ENCODE measurements around the gene LMX1A. TPM values are rescaled to one million over a fixed set of nuclear protein-coding genes. Genes with fewer than 3 reads are reported as not detected.

The LMX1A gene
- total and polyA plus RNA-seq, 7 donors, result 0.04 to 1.2 (median 0.46) TPM; not detected in 2

DNA sequence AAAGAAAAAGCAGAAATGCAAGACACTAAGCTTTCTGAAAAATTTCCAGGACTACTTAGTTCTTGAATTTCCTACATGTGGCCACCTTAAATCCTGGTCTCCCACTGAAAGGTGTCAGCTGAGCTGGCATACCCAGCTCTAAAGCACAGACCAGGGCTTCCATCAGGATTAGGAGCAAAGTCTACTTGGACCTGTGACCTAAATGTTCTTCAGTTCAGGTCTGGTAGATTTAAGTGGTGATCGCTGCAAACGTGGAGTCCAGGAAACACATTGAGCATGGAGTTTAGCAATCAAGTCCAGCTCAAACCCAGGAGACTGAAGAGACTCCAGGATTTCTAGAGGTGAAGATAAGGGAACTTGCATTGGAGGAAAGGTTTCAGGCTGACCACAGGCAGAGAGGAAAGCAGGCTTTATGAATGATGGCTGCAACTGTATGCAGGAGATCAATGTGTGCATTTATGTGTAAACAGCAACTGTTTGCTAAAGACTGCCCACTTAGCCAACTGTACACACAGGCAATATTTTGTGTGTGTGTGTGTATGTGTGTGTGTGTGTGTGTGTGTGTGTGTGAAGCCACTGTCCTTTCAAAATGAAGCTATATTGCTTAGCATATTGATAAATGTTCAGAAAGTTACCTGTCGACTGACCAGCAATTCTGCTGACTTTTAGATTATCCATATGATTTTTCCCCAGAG lies 75.2 kb downstream of the LMX1A start:
- no peak for TF ChIP-seq POLR2AphosphoS5 (IDR thresholded peaks at IDR 0.05)
- TF ChIP-seq EP300 (IDR thresholded peaks at IDR 0.05), result no peak
- TF ChIP-seq POLR2A (IDR thresholded peaks at IDR 0.05), result no peak
- TF ChIP-seq, protein P1, sequence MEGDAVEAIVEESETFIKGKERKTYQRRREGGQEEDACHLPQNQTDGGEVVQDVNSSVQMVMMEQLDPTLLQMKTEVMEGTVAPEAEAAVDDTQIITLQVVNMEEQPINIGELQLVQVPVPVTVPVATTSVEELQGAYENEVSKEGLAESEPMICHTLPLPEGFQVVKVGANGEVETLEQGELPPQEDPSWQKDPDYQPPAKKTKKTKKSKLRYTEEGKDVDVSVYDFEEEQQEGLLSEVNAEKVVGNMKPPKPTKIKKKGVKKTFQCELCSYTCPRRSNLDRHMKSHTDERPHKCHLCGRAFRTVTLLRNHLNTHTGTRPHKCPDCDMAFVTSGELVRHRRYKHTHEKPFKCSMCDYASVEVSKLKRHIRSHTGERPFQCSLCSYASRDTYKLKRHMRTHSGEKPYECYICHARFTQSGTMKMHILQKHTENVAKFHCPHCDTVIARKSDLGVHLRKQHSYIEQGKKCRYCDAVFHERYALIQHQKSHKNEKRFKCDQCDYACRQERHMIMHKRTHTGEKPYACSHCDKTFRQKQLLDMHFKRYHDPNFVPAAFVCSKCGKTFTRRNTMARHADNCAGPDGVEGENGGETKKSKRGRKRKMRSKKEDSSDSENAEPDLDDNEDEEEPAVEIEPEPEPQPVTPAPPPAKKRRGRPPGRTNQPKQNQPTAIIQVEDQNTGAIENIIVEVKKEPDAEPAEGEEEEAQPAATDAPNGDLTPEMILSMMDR (IDR thresholded peaks at IDR 0.05), result no peak
- Histone ChIP-seq H3K4me1 (peaks cover 0 to 10% (median 0%) of the 10 kb centered on the region in 4 donors), H3K4me3 (no peak overlapping the region), H3K27ac (no peak overlapping the region), H3K27me3 (peaks cover 0 to 21% (median 0%) of the 10 kb centered on the region in 3 donors), H3K36me3 (no peaks in the 10 kb centered on the region), H3K9me3 (no peaks in the 10 kb centered on the region)
- no peak for DNase-seq
- intact Hi-C loops (cut with DNase I), result no loop called here
- WGBS, 2 donors, result 55 to 64% methylated on average over 3 of the region's 3 CpGs

DNA sequence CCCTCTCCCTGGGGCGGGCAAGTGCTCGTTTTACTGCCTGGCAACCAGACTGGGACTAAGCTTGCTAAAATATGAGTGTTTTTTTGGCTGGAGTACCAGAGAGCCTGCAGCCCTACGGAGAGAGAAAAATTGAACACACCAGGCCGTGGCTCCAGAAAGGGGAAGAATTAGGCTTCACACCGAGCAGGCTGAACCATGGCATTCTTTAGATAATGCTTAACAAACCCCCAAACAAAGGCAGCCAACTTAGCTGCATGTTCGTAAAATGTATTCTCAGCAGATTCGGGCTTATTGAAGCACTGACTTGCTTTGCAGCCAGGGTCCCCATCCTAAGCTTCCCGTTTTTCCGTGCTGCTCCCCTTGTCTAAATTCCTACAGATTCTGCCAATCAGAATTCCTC lies 76.6 kb downstream of the LMX1A start:
- no peaks in the 10 kb centered on the region for H3K36me3 ChIP-seq
- H3K27ac ChIP-seq, result no peak overlapping the region
- H3K9me3 ChIP-seq, result no peaks in the 10 kb centered on the region
- no peak overlapping the region for H3K4me3 ChIP-seq
- H3K27me3 ChIP-seq, result peaks cover 0 to 21% (median 0%) of the 10 kb centered on the region in 3 donors
- no peak for TF ChIP-seq EP300 (IDR thresholded peaks at IDR 0.05)
- TF ChIP-seq POLR2AphosphoS5 (IDR thresholded peaks at IDR 0.05), result no peak
- no peak for TF ChIP-seq POLR2A (IDR thresholded peaks at IDR 0.05)
- TF ChIP-seq, protein P1 (IDR thresholded peaks at IDR 0.05), result no peak
- WGBS, 2 donors, result 55 to 81% methylated on average over 9 of the region's 9 CpGs
- no peak for DNase-seq
- intact Hi-C loops (cut with DNase I), result no loop called here
- peaks cover 0 to 10% (median 0%) of the 10 kb centered on the region in 4 donors for H3K4me1 ChIP-seq

DNA sequence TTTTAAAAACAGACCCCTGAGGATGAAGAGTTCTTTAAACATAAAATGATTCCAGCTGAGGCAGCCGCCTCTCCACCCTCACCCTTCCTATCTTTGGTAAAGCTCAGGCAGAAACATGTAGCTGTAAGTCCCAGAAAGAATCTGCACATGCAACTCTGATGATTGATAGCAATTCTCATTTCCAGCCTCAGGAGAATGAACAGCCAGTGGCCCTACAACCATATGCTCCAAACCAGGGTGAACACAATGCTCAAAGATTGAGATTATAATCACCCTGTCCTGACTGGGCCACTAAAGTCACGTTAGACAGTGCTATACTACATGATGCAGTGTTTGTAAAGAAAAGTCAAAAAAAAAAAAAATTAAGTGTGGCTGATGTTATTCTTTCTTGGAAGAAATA lies 80.2 kb downstream of the LMX1A start:
- TF ChIP-seq POLR2AphosphoS5 (IDR thresholded peaks at IDR 0.05), result no peak
- TF ChIP-seq EP300 (IDR thresholded peaks at IDR 0.05), result no peak
- TF ChIP-seq, protein P1 (IDR thresholded peaks at IDR 0.05), result no peak
- TF ChIP-seq POLR2A (IDR thresholded peaks at IDR 0.05), result no peak
- Histone ChIP-seq H3K27ac (no peak overlapping the region), H3K36me3 (no peaks in the 10 kb centered on the region), H3K9me3 (no peaks in the 10 kb centered on the region), H3K27me3 (peaks cover 0 to 4% (median 0%) of the 10 kb centered on the region in 3 donors), H3K4me3 (no peak overlapping the region), H3K4me1 (no peaks in the 10 kb centered on the region)
- 68 to 69% methylated on average over 2 of the region's 2 CpGs for WGBS, 2 donors
- no peak for DNase-seq
- intact Hi-C loops (cut with DNase I), result no loop called here

DNA sequence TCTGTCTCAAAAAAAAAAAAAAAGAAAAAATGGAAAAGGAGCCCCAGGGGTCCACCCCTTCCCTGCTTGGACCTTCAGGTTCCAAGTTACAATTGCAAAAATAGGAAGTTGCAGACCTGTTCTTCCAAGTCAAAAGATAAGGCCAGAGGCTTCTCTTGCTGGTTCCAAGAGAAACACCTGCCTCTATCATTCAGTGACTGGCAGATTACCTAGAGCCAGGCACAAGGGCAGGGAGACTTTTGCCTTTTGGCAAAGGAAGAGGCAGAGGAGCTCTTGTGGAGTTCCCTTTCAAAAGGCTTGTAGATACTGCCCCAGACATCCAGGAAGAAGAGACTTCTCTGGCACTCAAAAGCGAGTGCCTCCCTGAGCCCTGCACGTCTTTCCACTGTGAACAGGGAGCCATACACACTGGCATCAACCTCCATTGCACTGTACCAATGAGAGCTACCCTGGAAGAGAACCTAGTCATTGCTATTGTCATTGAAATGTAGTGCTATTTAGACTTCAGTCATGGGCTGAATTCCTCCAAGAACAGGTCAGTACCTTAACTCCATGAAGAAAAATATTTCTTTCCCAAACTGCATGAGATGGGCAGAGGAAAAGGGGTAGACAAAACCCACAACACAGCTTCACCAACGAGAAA lies 91.2 kb downstream of the LMX1A start:
- no peak for DNase-seq
- Histone ChIP-seq H3K27me3 (no peaks in the 10 kb centered on the region), H3K4me3 (no peak overlapping the region), H3K27ac (no peak overlapping the region), H3K9me3 (no peaks in the 10 kb centered on the region), H3K36me3 (no peaks in the 10 kb centered on the region), H3K4me1 (no peaks in the 10 kb centered on the region)
- intact Hi-C loops (cut with DNase I), result no loop called here
- TF ChIP-seq POLR2AphosphoS5 (IDR thresholded peaks at IDR 0.05), result no peak
- no peak for TF ChIP-seq POLR2A (IDR thresholded peaks at IDR 0.05)
- TF ChIP-seq, protein P1 (IDR thresholded peaks at IDR 0.05), result no peak
- TF ChIP-seq EP300 (IDR thresholded peaks at IDR 0.05), result no peak
- 70 to 71% methylated on average over 3 of the region's 3 CpGs for WGBS, 2 donors

All from sigmoid colon (tissue), 7 donors.